Renal pelvis (tissue), 4 donors: ENCODE data around the gene SLC27A1. TPM values are rescaled to one million over a fixed set of nuclear protein-coding genes. Genes with fewer than 3 reads are reported as not detected.
"Not testable (repeated sequence)": the region's sequence is repeated elsewhere in the genome, so short reads cannot be mapped to it uniquely, and the experiment has no call there.

ENCODE experiments used
- DNase-seq: peaks from one replicate; pipeline ENCODE4 v3.0.0-alpha.2; 2013
- polyA plus RNA-seq, 3 donors: library from polyadenylated mRNA; unstranded; fragments of 120-200 nt; gene quantifications; one replicate each; pipeline ENCODE4 v1.2.1, GENCODE V29; 2013; ENCODE audit not compliant: insufficient read length in 3 of 3

The SLC27A1 gene
- polyA plus RNA-seq, 3 donors, result 14.0 to 22.6 (median 19.6) TPM

DNA sequence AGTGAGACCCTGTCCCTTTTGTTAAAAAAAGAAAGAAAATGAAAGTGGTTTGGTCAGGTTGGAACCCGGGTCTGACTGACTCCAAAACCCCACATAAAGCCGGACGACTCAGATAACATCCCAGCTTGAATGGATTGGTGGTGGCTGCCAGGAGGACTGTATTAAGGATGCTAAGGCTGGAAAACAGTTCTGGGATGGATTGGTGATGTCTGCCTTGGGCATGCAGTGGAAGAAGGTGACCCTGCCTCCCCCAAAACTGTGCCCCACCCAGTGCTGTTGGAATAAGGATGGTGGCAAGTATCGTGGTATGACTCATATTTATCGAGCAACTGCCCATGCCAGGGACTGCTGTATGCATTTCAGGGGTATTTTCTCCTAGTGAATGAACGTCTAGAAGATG is 66.6 kb downstream of the SLC27A1 start:
- no peak for DNase-seq

DNA sequence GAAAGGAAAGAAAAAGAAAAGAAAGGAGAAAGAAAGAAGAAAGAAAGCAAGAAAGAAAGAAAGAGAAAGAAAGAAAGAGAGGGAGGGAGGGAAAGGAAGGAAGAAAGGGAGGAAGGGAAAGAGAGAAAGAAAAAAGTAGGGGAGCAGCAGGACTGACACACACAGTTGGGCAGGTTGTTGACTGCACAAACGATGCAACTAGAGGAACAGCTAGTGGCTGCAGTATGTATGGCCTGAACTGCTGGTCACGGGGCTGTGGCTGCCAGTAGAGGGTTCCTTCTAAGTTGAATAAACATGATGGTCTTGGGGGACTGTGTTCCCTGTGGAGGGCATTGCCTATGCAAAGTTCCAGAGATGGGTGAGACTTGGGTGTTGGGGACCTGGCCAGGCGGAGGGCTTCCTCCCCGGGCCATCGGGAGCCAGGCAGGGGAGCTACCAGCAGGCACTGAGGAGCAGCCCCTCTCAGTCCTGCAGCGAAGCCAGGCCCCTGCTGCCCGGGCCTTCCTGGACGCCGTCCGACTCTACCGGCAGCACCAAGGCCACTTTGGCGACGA is 68.4 kb downstream of the SLC27A1 start:
- DNase-seq, result no peak

DNA sequence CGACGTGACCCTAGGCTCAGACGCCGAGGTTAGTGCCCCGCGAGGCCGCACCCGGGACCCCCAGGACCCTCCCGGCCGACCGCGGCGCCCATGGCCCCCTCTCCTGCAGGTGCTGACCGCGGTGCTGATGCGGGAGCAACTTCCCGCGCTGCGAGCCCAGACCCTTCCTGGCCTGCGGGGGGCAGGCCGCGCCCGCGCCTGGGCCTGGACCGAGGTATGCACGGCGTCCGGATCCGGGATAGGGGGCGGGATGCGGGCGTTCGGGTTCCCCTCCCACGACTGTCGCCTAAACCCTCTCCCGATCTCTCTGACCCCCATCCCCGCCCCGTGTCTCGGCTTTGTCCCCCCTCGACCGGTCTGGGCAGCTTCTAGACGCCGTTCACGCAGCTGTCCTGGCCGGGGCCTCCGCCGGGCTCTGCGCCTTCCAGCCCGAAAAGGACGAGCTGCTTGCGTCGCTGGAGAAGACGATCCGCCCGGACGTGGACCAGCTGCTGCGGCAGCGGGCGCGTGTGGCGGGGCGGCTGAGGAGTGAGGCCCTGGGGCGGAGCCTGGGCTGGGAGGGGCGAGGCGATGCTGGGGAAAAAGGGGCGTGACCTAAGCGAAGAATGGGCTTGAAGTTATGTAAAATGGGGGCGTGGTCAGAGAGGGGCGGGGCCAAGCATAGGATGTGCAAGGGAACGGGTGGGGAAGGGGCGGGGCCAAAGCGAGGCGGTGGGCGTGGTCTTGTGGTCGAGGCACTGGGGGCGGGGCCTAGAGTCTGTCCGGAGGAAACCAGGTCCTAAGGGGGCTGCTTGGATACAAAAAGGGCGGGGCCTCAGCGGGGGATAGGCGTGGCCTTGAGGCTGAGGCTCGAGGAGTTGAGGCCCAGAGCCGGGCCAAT is 69.2 kb downstream of the SLC27A1 start:
- peak; percentile 85 for DNase-seq

DNA sequence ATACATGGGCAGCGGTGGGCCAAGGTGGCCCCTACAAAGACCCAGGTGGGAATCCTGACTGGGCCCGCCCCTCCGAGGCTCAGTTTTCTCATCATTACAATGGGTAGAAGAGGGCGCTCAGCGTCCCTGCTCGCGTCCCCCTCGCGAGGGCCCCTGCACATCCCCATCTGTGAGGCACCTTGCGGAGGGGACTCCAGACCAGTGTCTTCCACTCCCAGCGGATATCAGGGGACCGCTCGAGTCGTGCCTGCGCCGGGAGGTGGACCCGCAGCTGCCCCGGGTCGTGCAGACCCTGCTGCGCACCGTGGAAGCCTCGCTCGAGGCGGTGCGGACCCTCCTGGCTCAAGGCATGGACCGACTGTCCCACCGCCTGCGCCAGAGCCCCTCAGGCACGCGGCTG is 69.8 kb downstream of the SLC27A1 start:
- DNase-seq, result no peak

DNA sequence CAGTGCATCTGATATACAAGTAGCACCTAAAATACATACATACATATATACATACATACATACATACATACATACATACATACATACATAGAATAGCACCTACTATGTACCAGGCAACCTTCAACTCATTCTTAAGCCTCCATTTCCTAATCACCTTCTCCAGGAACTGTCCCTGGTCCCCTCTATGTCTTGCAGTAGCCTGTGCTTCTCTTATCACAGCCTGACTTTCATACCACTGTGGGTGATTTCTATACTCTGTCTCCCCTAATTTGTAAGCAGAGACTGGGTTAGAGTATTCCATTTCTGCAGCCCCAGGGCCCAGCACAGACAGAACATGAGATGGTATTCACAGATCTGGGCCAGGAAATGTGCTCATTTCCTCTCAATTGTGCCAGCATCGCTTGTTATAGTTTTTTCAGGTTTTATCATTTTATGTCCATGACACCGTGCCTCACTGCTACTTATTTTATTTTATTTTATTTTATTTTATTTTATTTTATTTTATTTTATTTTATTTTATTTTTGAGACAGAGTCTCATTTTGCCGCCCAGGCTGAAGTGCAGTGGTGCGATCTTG is 70.9 kb downstream of the SLC27A1 start:
- DNase-seq, result no peak

DNA sequence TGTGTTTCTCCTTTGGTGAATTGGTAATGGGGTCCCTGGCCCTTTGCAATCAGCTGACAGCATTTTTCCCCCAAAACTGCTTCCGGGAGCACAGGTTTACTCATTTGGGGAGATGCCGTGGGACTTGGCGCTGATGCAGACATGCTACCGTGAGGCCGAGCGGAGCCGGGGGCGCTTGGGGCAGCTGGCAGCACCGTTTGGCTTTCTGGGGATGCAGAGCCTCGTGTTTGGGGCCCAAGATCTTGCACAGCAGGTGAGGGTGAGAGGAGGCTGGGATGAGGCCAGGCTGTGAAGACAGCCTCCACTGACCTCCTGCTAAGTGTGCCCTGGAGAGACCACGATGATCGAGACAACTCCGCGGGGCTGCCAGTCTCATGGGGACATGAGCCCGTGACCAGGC is 71.7 kb downstream of the SLC27A1 start:
- DNase-seq, result no peak

DNA sequence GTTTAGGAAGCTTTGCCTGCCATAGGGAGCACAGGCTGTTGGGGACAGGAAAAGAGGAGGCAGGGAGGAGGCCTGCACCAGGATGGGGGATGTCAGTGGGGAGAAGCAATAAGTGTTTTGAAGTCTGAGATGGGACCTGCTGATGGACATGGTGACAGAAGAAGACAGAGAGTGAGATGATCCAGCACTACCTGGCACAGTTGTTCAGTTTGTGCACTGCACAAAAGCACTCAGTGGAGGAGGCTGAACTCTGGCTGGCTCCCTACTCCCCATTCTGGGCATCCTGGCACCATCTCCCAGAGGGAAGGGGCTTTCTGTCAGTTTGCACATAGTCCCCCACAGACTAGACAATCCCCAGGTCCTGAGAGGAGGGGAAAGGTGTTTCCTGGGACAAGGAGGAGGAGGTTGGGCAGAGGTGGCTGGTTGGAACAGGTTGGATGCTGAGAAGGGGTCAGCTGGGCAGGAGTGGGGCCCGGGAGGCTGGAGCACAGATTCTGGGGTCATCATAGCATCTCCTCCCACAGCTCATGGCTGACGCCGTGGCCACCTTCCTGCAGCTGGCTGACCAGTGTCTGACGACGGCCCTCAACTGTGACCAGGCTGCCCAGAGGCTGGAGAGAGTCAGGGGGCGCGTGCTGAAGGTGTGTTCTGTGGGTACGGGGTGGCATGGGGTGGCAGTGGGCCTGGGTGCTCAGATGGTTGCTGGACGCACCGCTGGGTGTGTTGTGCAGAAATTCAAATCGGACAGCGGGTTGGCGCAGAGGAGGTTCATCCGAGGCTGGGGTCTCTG is 72.7 kb downstream of the SLC27A1 start:
- DNase-seq, result no peak

DNA sequence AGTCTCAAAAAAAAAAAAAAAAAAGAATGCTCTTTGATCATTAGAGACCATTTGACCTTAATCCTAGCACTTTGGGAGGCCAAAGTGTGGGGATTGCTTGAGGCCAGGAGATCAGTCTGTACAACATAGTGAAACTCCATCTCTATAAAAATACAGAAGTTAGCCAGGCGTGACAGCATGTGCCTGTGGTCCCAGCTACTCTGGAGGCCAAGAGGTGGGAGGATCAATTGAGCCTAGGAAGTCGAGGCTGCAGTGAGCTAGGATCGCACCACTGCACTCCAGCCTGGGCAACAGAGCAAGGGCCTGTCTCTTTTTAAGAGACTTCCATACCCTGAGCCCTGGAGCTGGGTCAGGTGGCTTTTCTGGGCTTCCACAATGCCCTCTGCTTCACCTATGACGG is 73.7 kb downstream of the SLC27A1 start:
- no peak for DNase-seq

DNA sequence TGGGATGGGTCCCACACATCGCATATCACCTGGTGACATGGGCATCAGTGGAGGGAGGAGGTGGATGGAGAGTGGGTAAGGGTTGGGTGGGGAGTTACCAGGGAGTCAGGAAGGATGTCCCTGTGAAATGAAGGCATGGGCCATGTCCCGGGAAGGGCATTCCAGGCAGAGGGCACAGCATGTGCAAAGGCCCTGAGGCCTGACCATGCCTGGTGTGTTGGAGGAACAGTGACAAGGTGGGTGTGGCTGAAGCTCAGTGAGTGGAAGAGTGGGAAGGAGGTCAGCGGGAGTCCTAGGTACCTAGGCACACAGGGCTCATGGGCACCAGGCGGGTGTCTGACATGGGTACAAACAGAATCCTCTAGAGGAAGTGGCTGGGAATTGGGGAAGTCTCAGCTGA is 74.1 kb downstream of the SLC27A1 start:
- DNase-seq, result no peak

DNA sequence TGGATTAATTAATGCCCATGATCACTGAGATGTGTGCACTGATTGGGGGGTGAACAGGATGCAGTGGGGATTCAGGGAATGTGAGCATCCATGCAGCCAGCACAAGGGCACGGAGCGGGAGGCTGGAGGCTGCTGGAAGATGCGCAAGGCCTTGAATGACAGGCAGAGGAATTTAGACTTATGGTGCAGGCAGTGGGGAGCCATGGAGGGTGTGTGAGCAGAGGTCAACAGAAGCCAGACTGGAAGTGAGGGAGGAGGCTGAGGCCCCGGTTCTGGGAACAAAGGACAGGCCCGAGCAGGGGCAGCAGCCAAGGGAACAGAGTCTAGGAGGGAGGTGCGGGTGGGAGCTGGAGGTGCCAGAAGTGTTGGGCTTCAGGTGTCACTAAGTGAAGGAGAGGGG is 77.8 kb downstream of the SLC27A1 start:
- DNase-seq, result no peak

DNA sequence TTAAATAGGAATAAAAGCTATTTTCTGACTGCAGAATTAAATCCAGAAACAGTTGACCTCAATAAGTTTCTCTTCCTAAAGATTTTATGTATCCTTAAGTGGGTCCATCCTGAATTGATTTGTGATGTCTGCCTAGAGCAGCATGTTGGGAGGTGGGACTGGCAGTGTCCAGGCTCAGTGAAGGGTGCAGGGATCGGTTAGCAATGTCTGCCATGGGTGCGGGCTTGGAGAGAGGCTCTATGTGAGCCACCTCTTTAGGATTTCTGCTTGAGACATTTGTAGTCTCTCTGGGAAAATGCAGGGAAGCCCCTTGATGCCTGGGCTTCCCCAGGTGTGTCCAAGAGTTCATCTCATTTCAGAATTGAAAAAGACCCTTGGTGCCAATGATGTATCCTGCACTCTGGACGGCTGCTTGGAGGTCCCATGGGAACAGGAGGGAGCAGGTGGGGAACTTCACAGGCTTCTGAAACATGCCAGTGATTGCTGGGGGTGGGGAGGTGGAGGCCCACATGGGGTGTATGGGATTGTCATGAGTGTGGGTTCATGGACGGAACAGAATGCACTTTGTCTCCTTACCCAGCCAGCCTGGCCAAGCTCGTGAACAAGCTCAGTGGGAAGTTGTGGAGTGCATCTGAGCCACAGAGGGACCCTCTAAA is 78.9 kb downstream of the SLC27A1 start:
- DNase-seq, result no peak

DNA sequence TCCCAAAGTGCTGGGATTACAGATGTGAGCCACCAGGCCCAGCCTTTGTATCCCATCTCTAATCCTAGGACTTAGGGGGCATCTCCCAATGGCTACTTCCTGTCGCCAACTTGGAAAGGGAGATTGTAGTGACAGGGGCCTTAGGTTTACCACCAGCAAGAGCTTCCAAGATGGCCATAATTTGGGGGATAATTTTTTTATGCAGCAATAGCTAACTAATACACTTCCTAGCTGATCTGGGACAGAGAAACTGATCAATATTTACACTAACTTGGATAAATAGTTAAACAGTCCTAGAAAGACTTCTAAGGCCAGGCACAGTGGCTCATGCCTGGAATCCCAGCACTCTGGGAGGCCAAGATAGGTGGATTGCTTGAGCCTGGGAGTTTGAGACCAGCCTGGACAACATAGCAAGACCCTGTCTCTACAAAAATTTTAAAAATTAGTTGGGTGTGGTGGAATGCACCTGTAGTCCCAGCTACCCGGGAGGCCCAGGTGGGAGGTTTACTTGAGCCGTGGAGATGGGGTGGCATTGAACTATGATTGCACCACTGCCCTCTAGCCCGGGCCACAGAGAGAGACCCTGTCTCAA is 79.8 kb downstream of the SLC27A1 start:
- no peak for DNase-seq

DNA sequence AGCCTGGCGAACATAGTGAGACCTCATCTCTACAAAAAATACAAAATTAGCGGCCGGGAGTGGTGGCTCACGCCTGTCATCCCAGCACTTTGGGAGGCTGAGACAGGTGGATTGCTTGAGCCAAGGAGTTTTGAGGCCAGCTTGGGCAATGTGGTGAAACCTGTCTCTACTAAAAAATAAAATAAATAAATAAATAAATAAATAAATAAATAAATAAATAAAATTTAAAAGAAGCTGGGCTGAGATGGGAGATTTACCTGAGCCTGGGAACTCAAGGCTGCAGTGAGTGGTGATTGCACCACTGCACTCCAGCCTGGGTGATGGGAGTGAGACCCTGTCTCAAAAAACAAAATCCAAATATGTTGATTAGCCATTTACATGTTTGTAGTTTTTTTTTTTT is 82.4 kb downstream of the SLC27A1 start:
- not testable (repeated sequence) for DNase-seq

DNA sequence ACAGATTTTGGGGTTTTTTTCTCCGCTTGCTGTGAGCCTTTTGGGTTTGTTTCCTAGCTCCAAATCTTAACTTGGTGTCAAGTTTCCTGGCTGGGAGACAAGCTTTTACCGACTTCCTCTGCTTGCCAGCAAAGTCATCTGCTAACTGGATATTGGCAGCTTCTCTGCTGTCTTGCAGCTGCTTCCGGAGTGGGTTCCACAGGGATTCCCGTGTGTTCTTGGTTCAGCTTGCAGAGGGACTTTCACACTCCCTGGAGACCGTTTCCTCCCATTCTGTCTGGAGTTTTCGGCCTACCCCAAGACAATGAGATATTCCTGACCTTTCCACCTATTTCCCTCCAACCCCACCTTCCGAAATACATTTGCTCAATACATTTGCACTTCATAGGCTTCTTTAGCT is 82.9 kb downstream of the SLC27A1 start:
- peak; percentile 34 for DNase-seq

DNA sequence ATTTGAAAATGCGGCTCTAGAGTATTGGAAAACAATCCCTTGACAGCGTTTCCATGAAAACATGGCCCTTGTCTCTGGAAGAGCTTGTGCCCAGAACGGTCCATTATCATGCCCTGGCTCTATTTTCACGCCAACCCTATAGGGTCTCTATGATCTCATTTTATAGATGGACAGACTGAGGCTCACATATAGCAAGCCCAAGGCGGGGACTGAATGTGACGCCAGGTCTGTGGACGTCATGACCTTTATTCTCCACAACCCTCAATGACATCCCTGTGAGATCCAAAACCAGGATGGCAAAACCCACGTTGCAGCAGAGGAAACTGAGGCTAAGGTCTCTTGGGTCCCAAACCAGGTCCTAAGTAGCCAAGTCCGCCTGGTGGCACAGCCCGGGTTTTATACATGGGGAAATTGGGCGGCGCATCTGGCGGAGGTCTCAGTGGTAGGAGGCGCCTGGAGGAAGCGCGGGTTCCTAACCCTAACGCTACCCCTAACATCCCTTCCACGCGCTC is 84.7 kb downstream of the SLC27A1 start:
- DNase-seq, result no peak

DNA sequence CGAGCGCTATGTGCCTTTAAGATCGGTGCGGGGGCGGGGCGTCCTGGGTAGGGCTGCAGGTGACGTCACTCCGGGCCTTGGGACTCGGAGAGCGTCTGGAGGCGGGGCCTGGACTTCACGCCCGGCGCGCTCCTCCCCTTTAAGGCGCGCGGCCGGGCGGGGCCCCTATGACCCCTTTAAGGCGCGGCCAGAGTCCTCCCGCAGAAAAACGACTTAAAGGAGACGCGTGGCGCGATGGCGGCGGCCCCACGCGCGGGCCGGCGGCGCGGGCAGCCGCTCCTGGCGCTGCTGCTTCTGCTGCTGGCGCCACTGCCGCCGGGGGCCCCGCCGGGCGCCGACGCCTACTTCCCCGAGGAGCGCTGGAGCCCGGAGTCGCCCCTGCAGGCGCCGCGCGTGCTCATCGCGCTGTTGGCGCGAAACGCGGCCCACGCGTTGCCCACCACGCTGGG is 85.2 kb downstream of the SLC27A1 start, which contains the start of gene COLGALT1:
COLGALT1 (plus strand) TSS at position 170 of the 449 bp plus-strand sequence; CDS start at position 235, 65 bp downstream.
- peak; percentile 97 for DNase-seq

Other genes with a start within 250 kb of the SLC27A1 start
- 10 to 100 TPM; 20.4 to 22.9 (median 21.2) TPM for gene OCEL1, start 244.3 kb upstream of the SLC27A1 start, polyA plus RNA-seq
- 10 to 100 TPM; 45.9 to 70.9 (median 56.8) TPM for gene NR2F6, start 224.6 kb upstream of the SLC27A1 start, polyA plus RNA-seq
- 1 to 10 TPM; 5.9 to 7.8 (median 6.0) TPM for gene USHBP1, start 205.8 kb upstream of the SLC27A1 start, polyA plus RNA-seq
- 100 to 1,000 TPM in 2 of 3 donors, 10 to 100 TPM in 1; 96.7 to 113 (median 107) TPM for gene BABAM1, start 203.1 kb upstream of the SLC27A1 start, polyA plus RNA-seq
- 1 to 10 TPM in 2 of 3 donors, under 1 TPM in 1; 0.91 to 2.3 (median 1.9) TPM for gene ANKLE1, start 188.6 kb upstream of the SLC27A1 start, polyA plus RNA-seq
- gene ABHD8, start 167.1 kb upstream of the SLC27A1 start, polyA plus RNA-seq, result 10 to 100 TPM in 2 of 3 donors, 1 to 10 TPM in 1; 9.7 to 13.5 (median 12.3) TPM
- 10 to 100 TPM; 59.2 to 71.3 (median 63.5) TPM for gene MRPL34, start 164.7 kb upstream of the SLC27A1 start, polyA plus RNA-seq
- 10 to 100 TPM; 34.6 to 42.5 (median 40.7) TPM for gene DDA1, start 161.0 kb upstream of the SLC27A1 start, polyA plus RNA-seq
- 10 to 100 TPM; 11.2 to 17.0 (median 16.4) TPM for gene ANO8, start 135.7 kb upstream of the SLC27A1 start, polyA plus RNA-seq
- 10 to 100 TPM; 17.4 to 39.2 (median 34.1) TPM for gene GTPBP3, start 133.0 kb upstream of the SLC27A1 start, polyA plus RNA-seq
- gene PLVAP, start 93.2 kb upstream of the SLC27A1 start, polyA plus RNA-seq, result 100 to 1,000 TPM; 167 to 245 (median 205) TPM
- 1 to 10 TPM; 1.8 to 7.3 (median 6.7) TPM for gene CCDC194, start 76.3 kb upstream of the SLC27A1 start, polyA plus RNA-seq
- 100 to 1,000 TPM; 130 to 149 (median 140) TPM for gene BST2, start 64.9 kb upstream of the SLC27A1 start, polyA plus RNA-seq
- gene MVB12A, start 50.5 kb upstream of the SLC27A1 start, polyA plus RNA-seq, result 10 to 100 TPM; 68.3 to 87.5 (median 73.0) TPM
- 1 to 10 TPM; 2.5 to 3.2 (median 3.1) TPM for gene TMEM221, start 21.9 kb upstream of the SLC27A1 start, polyA plus RNA-seq
- gene NXNL1, start 9.6 kb upstream of the SLC27A1 start, polyA plus RNA-seq, result under 1 TPM in 1 of 3 donors, not detected in 2; 0.25 TPM
- gene PGLS, start 41.1 kb downstream of the SLC27A1 start, polyA plus RNA-seq, result 10 to 100 TPM; 74.5 to 92.6 (median 86.3) TPM
- gene COLGALT1, start 85.1 kb downstream of the SLC27A1 start, polyA plus RNA-seq, result 10 to 100 TPM; 52.1 to 63.5 (median 53.2) TPM
- under 1 TPM; 0.16 to 0.26 (median 0.21) TPM for gene UNC13A, start 217.8 kb downstream of the SLC27A1 start, polyA plus RNA-seq
- gene MAP1S, start 249.0 kb downstream of the SLC27A1 start, polyA plus RNA-seq, result 10 to 100 TPM; 34.7 to 50.9 (median 43.6) TPM